ENCODE results near the gene PDE4D.
"Not testable (repeated sequence)": the region's sequence is repeated elsewhere in the genome, so short reads cannot be mapped to it uniquely, and the experiment has no call there.

PDE4D gene

DNA sequence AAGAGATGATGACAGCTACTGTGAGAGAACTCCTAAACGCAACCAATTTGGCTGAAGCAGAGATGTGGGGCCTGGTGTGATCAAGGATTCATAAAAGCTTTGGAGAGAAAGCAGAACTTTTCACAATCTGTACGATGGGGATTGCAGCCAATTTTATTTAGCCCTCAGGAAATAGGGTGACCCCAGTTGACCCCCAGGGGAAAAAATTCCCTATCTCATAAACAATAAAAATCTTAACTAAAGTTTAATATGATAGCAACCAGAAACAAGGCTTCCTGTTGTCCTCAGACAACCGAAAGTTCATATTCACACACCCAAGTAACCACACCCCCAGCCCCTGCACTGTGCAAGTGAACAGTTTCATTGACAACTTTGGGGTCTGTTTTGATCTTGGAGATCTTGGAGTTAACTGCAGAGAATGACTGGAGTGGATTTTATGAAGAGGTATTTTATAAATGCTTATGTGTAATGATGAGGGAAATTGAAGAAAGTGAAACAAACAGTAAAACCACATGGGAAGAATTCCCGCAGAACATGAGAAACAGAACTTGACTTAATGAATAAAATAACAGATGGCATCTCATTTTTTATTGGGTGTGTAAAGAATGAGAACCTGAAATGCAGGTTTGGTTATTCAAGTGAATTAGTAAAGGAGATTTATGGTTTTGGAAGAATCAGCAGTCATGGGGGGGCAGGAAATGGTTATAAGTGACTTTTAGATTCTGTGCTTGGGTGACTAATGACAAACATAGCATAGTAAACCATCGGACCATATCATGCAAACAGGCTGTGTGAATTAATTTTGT, 94.5 kb downstream of the PDE4D start:
- no peak for DNase-seq

DNA sequence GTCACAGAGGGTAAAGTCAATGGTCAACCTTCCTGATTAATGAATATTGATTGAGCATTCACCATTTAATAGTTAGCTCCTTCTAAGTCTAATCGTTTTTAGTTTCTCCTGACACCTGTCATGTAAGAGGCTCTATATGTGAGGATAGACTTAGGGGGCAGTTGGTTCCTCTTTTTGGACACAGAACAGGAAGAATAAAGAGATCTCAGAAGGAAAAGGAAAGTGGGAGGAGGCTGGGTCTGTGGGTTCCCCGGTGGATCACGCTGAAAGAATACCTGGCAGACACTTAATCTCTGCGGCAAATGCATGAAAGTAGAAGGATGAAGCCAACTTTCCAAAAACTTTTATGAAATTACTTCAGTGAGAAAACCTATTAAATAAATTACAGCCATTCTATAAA, 98.4 kb downstream of the PDE4D start:
- DNase-seq, result no peak

DNA sequence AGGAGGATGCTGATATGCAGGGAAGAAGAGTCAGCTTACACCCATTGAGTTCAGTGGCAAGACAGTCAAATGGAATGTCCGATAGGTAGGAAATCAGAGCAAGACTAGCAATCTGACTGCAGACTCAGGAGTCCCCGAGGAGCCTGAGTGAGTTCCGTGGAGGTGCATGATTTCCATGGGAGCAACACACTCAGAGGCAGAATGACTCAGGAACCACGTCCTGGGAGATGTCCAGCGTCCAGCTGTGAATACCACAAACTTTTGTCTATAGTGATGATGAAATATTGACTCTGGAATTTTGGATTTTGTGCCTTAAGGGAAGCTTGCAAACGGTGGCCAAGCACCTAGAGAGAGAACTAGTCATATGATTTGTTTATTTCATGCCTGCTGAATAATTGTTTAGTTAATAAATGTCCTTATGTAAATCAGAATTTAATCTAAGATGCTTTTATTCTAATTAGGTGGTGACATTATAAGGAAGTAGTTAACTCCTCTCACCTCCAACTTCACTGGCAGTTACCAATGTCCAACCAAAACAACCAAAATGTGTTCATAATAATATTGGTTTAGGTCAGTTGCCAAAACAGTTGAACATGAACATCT, 100.4 kb downstream of the PDE4D start:
- DNase-seq, result peak; percentile 90

DNA sequence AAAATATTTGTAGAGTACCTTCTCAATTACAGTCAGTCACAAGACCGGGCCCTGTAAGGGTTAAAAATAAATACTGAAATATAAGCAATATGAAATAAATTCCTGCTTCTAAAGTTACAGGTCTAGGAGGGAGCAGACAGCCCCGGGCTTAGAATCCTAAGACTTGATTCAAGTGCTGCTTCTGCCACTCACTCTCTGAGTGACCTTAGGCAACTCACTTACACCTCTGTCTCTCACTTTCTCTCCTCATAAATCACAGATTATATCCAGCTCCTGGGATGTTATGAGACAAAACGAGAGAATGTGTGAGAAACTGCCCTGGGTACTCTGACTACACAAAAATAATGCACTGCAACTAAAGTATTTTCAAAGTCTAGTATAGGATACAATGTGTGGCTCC, 101.9 kb downstream of the PDE4D start:
- DNase-seq, result no peak

DNA sequence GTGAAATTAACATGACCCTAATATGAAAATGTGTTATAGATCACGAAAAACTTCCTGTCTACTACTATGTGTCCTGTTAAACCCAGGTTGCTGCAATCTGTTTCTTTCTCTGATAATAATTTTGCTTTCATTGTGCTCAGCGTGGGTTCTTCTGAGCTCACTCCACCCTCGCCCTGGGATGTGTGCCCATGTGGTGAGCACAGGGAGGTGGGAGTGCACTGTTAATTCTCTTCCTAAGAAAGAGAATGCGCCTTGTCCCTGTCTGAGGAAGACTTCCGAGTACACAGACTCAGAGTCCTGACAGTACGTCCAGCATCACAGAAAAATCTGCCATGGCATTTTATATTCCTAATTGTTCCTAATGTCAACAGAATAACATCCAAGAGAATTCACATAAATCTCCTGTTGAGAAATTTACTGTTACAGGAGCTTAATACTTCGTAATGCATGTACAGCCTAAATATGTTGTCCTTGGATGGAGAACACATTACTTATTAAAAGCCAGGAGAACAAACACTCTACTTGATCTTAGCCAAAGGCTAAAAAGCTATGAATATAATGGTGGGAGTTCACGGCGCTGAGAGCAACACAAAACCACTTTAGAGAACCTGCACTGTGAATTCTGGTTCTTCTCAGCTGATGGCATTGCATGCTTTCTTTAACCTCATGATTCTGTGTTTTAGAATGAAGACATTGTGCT, 102.6 kb downstream of the PDE4D start:
- no peak for DNase-seq

DNA sequence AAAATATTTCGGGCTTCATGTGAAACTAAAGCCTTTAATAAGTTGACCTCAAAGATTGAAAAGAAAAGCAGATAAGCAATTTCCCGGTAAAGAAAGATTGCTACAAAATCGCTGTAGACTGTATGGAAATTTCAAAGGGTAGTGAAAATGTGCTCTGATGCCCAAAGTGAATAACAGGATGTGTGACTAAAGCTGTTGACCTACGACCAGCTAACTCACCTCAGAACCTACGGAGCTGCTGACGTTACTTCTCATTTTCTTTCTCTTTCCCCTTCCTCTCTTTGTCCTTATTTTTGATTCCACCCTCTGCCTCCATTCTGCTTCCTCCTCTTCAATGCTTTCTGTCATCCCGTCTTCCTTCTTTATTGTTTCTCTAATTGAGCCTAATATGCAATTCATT, 103.2 kb downstream of the PDE4D start:
- no peak for DNase-seq

DNA sequence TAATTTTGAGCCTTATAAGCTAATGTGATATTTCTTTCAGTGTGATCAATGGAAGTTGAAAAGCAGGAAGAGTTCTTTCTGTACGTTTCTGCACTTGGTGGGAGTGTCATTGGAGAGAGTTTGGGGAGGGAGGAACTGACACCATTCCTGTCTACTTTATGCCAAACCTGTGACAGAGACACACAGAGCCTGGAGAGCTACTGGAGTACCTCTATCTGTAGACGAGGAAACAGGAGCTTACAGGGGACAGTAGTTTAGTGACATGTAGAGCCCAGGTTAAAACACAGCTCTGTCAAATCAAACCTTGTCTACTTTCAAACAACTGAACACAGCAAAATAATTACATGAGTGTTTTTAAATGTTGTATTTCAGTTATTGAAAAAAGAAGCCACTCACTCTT, 103.6 kb downstream of the PDE4D start:
- no peak for DNase-seq

DNA sequence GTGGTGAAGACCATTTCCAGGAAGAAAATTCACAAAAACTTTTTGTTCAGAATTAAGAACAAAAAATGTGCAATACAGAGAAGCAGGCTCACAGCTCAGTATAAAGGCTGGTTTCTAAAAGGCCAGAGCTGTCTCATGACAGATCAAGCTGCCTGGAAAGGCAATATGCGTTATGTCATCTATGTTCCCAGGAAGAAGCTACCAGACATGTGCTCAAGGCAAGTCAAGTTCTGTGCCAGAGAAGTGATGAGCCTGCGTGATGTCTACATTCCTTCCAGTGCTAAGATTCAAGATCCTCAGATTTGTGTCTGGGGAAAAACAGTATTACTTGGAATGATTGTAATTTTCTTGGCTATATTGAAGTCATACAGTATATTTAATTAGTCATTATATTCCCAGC, 104.3 kb downstream of the PDE4D start:
- no peak for DNase-seq

DNA sequence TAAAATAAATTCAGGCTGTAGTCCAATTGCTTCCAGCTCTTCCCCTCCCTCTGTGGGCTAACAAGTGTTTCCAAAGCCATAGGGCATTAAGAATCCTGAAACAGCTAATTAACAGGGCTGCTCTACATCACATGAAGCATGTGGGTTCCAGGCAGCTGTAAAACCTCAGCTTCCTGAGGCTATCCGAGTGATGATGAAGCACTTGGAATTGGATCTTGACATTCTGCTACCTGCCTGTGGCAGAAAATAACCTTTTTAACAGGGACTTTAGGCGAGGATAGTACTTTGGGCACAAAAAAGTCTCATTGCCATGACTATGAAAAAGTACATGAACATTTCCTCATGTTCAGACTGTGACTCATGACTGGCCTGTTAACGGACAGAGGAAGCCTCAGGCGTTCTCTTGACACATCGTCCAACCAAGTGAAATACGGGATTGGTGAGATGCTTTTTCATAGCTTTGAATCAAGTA, 107.2 kb downstream of the PDE4D start:
- DNase-seq, result peak; percentile 87

DNA sequence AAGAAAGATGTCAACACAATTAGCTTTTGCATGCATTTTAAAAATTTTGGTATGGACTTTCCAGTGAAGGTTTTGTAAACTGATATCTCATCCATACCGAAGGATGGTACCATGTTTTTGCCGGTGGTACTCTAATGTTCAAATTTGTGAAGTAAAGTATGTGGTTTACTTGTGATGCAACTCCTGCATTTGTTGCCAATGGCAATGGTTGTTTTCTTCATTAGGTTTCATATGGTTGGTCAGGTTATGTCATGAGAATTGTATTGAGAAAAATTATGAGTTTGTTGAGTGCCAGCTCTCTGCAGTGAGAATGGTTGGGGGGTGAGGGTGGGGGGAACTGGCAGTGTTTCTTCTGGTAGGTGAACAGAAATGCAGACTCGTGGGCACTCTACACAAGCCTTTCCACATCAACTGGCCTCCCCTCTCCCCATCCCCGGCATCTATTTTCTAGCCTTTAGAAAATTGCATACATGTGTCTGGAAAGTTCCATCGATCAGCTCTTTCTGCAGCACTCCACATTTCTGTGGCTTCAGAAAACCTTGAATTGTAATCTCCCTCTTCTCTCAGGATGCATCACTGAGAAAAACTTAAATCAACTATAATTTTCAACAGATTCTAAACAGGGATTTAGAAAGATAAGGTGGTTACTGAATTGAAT, 107.7 kb downstream of the PDE4D start:
- no peak for DNase-seq

DNA sequence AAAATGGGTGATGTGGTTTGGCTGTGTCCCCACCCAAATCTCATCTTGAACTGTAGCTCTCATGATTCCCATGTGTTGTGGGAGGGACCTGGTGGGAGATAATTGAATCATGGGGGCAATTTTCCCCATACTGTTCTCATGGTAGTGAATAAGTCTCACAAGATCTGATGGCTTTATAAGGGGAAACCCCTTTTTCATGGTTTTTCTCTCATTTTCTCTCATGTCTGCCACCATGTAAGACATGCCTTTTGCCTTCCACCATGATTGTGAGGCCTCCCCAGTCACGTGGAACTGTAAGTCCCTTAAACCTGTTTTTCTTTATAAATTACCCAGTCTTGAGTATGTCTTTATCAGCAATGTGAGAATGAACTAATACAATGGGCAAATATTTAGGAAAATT, 108.8 kb downstream of the PDE4D start:
- not testable (repeated sequence) for DNase-seq

DNA sequence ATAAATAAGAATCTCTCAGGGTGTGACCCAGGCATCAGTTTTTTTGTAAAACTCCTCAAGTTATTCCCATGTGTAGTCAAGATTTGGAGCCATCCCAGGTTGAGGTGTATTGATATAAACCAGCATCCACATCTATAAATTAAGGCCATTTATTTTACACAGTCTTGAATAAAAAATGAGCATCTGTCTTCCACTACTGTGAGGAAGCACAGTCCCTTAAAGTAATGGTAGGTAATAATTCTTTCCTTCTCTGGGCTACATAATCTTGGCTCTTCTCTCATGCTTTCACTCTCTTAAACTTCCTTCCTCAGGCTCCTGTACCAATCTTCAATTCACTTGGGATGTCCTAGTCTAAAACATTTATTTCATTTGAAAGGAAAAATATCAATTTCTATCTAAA, 110.3 kb downstream of the PDE4D start:
- no peak for DNase-seq

DNA sequence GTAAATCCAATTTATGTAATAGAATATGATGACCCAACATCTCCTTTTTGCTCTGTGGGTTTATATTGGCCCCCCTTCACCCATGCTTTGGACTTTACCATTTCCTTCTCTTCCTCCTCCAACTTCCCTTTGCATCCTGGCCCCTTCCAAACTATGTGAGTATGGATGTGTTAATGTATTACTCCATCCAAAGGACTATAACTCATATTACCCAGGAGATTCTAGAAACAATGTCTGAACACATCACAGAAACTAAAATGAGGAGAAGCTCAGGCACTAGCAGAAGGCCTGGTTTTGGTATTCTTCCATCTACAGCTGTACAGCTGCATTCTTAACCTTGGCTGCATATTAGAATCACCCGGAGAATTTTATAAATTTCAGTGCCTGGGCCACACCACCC, 110.7 kb downstream of the PDE4D start:
- no peak for DNase-seq

DNA sequence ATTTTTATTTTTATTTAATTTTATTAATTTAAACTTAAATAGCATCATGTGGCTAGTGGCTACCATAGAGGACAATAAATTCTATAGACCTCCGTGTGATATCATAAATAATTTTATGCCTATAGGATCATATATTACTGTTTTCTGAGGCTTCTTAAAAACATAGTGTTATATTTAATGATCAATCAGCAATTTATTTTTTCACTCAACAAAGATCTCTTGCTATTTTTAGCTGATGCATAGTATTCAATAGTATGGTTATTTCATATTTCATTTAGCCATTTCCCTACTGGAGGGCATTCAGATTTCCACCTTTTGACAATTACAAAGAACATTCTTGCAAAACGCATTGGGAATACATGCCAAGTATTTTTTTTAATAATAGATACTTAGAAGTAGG, 114.1 kb downstream of the PDE4D start:
- DNase-seq, result no peak

DNA sequence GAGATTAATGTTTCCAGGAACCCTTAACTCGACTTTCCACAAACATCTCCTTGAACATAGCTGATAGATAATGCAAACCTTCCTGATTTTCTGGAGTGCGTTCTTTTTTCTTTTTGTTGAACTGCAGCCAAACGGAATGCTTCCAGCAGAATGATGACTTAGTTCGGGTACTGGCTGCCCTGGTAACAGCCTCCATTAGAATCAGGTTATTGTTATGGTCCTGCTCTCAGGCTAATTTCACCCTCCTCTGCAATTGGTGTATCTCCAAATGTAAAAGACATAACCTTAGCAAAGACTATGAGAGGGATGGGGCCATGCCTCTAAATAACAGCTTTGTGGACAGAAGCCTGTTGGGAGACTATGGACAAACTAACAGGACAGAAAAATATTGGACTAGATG, 116.5 kb downstream of the PDE4D start:
- no peak for DNase-seq

DNA sequence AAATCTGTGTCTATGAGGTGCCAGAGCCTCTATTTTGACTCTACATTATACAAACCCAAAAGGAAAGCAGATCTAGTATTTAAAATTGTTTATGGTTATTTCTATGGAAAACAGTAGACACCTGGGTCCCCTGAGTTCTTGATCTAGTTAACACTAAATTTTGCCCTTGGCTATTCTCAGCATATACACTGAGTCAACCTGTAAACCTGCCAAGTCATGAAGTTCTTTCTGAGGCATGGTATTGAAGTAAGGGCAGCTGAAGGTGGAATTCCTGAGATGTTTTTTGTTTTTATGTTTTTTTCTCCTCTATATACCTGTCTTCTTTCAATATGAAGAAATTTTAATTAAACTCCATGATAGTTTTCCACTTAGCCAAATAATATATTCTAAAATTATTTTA, 120.2 kb downstream of the PDE4D start:
- peak; percentile 73 for DNase-seq

DNA sequence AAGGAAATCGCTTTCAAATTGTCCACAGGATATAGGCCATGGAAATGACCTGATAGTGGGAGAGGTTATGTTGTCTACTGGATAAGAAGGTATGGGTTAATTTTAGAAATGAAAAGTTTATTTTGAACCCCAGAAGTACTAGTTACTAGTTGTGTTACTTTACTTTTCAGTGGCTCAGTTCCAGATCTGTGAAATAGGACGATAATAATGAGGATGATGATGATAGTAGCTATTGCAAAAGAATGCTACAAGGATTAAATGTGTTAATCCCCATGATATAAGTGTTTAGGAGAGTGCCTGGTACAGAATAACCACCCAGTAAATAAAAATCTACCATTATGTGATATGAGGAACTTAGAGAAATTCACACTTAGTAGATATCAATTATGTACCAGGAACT, 120.8 kb downstream of the PDE4D start:
- DNase-seq, result no peak

DNA sequence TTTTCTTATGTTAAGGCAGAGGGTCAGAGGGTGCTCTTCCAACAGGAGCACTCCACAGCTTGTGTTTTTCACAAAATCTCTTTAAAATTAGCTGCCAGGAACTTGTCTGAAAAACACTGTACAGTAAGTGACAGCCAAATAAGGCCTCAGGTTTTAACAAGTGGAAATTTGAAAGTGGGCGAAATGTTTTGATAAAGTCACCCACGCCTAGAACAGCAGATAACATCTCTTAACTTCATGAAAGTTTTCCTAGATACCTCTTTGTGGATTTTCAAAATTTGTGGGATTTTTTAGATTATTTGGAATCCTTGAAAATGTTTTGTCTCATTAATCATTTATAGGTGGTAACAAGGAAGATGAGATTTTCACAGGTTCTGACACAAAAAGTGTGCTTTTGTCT, 121.3 kb downstream of the PDE4D start:
- DNase-seq, result no peak

DNA sequence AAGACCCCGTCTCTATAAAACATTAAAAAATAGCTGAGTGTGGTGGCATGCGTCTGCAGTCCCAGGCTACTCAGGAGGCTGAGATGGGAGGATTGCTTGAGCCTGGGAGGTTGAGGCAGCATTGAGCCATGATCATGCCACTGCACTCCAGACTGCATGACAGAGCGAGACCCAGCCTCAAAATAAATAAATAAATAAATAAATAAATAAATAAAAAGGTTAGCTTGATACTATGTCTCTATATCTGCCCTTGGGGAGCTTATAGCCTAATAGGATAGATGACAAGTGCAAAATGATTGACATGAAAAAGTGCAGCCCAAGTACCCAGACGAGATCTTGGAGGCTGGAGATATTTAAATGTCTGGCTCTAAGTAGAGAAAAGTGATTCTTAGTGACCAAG, 122.6 kb downstream of the PDE4D start:
- no peak for DNase-seq

DNA sequence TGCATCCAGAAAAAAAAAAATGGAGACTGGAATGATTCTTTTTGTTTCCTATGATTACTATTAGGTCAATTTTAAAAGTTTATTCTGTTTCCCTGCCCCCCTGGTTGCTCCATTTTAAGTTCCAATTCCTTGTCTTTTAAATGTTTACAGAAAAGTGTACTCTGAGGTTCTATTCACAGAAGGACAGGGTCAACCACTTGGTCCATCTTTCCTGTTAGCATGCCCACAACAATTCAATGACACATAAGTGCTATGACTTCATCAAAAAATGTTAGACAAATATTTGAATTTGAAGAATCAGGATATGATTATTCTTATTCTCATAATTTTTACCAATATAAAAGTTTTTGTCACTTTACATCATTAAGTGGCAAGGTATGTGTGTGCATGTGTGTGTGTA, 123.7 kb downstream of the PDE4D start:
- DNase-seq, result no peak

DNA sequence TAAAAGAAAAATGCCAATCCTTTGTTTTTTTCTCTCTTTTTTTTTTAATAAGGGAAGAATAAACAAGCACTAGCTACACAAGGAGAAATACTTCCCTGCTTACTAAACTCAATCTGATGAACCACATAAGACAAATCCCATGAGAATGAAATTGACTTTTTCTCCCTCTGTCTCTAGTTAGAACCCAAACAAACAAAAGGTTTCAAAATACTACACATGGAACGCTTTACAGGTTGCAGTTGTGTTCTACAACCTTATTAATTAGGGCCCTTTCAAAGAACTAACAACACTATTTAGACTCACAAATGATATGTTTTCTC, 124.5 kb downstream of the PDE4D start:
- DNase-seq, result no peak

DNA sequence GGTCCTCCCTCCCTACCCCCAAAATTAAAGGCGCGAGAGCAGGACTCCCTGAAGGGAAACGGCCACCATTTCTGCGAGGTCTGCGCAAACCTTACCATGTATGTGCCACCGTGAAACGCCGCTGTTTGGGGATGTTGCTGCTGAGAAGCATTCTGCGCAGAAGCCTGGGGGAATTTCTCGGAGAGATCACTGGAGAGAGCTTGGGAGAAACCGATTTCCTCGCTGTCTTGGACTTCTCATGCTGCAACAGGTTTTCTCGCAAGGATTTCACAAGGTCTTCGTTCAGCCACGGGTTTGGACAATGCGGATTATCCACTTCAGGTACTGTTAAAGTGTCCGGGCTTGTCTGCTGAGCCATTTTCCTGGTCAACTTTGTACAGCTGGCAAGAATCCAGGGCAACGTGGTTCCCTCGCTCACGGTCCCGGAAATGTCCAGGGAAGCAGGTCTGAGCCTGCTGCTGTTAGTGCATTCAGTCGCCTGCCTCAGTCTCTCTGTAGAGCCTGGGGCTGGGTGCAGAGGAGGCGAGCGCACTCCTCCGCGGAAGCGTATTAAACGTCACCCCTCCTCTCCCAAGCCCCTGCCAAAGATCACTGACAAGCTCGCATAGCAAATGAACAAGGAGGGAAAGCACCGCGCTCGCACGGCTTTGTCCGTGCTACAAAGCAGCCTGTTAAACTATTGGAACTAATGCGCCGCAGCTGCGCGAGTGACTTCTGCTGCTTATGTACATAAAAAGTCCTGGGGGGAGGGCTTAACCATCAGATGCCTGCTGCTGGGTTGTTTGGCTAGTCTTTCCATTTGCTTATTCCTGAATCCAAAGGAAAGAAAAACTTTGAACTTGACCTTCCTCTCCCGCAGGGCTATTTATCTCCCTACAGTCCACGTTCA, 125.1 kb downstream of the PDE4D start:
- no peak for DNase-seq

DNA sequence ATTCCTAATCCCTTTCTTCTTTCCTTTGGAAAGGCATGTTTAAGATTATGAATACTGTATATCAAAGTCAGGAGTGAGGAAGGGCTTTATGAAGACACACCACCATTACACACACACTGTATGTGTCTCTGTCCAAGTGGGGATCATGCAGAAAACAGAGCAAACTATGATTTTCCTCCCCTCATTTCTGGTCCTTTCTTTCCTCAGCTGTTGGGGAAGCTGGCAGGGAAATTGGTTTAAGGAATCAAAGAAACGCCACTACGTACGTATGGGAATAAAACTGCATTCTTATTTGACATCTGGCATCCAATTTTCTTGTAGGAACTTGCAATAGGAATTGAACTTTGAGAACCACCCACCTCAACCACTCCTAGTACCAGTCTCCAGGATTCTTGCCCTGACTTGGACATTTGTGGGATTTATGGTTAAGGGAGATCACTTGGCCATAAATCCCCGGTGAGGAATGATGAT, 125.8 kb downstream of the PDE4D start:
- DNase-seq, result no peak

All from NCI-H226 (cell line).